OCI-M1 (cell line): ENCODE results near the gene SPTBN1.

Experiments
- DNase-seq: peaks from one replicate; lab custom pipeline; 2025; lab: John Stamatoyannopoulos, UW

The SPTBN1 gene

DNA sequence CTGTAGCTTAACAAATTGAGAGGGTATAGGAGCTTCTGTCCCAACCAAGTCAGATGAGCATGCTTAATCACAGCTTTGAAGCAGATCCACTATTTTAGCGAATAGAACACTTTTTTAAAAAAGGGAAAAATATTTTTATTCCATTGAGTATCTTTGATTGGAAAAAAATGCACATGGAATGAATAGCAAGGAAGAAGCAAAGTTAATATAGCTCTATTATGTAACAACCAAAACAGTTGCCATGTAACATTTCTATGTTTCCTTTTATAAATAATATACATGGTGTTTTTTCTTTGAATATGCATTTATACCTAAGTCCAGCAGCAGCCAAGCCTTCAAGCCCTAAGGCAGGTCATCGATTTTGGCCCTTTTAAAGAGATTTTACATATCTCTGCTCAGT is 21.4 kb upstream of the SPTBN1 start:
- DNase-seq: no peak

DNA sequence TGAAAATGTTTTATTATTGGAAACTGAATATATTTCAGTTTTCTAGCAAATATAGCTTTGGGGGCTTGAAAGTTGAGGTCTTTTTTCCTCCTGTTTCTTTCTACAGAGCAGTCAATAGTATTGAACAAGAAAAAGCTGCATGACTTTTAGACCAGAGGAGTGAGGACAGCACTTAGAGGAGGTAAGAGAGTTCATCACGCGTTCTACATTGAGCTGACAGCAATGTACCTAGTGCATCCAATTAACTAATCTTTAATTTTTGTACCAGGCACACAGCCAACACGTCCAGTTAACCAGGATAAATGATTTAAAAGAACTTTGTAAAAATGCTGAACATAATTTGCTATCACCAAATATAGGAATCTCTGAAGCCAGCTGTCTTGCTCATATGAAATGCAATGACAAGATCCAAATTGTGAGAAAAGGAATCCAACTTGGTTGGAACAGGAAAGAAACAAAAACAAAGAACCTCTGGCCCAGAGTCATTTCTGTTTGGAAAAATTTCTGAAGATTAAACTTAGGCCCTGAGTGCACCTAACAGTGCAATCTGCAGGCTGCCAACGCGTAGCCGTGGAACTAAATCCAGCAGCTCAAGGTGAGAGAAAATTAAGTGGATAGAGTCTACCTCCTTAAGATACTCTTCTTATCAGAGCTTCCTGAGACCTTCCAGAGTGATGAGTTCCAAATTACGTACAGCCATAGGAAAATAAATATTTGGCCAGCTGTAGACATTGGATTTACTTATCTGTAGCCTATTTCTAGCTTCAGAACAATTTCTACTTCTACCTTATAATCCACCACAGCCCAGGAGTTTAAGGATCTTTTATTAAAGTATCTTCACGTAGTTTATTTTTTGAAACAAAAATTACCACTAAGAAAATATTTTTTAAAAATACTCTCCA is 20.6 kb upstream of the SPTBN1 start:
- DNase-seq: no peak

DNA sequence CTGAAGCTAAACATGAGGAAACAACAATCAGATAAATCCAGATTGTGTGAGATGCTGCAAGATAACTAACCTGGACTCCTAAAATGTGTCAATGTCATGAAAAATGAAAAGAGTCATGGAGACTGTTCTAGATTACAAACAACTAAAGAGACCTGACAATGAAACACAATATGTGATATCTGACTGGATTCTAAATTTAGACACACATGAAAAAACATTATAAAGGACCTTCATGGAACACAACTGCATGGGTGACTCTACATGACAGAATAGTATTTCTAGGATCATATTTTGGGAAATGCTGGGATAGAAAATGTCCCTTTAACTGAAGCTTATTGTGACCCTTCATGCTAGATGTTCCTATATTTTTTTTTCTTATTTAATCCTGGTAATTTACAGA is 18.5 kb upstream of the SPTBN1 start:
- DNase-seq: no peak

DNA sequence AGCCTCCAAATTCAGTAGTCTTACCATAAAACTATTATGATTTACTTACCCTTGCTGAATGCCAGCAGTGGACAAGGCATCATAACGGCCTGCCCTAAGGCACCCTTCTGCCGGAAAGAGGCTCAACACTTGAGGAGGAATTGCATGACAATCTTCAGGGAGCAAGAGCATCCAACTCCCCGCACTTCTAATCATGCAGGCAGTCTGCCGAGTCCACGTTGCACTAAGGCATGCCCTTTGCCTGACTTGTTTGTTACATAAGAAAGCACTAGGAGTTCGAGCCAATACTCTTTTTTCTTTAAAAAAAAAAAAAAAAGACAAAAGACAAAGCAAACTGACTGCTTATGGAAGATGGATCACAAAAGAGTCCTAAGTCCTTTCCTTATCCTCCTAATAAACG is 17.9 kb upstream of the SPTBN1 start:
- no peak for DNase-seq

DNA sequence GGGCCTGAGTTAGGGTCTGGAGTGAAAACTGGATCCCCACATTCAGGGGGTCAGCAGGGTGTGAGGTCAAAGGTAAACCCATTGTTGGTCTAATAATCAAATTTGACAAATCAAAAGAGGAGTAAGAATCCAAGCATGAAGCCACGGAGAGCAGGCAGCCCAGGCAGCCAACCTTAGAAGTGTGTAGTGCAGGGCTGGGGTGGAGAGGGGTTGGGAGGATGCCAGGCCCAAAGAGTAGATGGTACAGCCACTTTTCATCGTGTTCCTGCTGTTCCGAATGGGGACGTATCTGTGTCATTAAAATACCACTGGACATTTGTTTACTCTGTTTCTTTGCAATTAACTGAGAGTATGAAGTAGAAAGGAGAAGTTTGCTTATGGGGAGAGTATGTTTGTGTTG is 16.5 kb upstream of the SPTBN1 start:
- DNase-seq: no peak

DNA sequence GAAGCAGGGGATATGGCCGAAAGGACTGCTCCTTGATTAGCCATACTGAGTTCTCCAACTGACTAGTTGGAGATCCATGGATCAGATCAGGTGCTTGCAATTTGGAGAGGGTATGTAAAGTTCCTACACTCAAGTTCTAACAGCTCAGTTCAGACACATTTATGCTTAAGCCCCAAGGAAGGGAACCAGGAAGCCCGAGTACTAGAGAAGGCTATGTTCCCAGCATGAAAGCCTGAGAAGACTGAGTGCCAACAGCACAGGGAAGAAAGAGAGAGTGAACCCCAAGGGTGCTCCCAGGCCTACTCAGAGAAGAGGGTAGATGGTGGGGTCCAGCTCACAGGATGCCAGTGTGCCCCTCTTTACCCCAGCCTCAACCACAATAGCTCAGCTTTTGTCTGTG is 16.1 kb upstream of the SPTBN1 start:
- DNase-seq: no peak

DNA sequence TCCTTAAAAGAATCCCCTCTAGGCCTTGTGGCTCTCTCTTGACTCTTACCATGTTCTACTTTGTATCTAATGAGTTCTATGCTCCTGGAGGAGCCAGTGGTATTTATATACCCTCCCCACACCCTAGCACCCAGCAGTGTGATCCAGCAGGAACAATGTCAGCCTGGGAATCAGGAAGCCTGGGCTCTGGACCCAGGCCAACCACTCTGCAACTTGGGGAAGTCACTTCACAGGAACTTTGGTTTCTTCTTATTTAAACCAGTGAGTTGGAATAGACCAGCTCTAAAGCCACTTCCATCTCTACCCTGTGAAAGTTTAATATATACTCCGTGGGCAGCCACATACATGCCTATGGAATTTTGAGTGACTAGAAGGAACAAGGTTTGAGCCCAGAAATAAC is 11.6 kb upstream of the SPTBN1 start:
- DNase-seq: no peak

DNA sequence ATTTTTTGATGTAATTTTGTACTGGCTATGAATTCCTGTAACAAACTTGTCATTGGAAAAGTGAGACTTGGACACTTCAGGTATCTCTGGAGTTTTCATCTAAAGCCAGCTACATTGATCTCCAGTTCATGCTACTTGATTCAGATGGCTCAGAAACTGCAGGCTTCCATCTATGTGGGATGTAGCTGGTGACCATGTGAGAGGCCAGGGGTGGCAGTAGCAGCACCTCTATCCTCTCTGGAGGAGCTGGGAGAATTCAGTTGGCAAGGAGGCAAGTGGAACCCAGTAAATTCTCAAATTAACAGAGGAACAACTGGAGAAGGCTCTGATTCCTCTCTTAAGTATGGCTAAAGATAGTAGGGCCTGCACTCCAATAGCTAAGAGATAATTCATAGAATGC is 10.0 kb upstream of the SPTBN1 start:
- no peak for DNase-seq

DNA sequence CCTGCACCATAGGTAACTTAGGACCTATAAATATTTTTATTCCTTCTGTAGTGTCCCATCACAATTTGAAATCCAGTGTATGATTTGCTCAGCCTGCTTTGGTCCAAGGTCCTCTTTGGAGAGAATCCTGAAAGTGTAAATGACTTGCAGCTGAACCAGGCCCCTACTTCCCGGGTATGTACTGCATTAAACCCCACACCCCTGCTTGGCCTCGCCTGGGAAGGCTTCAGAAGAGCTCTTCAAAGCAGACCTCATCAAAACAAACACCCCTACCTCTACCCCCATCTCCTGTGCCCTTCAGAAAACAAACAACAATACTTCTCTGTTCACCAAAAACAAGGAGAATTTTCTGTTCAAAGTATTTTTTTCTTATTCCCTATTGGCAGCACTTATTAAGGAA is 9.5 kb upstream of the SPTBN1 start:
- no peak for DNase-seq

DNA sequence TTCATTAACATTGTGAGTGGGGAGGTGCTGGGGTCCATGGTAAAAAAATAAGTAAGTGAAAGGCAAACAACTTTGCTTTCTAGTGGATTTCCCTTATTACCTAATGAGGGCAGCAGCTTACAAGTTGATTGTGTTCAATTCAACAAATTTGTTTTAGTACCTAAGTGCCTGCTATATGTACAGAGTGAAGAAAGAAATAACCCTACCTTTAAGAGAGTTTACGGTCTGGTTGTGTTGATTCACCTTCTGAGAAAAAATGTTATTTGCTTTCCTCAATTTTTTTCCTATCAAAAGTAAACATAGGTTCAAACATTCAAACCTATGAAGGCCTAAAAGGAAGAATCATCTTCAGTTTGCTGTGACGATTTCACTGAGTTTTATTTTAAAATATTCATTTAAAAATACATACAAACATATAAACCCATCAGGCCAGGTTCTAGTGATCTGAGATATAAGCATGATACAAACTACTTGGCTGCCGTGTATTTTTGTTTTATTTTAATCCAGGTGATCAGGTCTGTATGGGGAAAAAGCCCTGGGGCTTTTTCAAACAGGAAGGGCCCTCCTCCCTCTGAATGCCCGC is 1.5 kb upstream of the SPTBN1 start:
- no peak for DNase-seq

DNA sequence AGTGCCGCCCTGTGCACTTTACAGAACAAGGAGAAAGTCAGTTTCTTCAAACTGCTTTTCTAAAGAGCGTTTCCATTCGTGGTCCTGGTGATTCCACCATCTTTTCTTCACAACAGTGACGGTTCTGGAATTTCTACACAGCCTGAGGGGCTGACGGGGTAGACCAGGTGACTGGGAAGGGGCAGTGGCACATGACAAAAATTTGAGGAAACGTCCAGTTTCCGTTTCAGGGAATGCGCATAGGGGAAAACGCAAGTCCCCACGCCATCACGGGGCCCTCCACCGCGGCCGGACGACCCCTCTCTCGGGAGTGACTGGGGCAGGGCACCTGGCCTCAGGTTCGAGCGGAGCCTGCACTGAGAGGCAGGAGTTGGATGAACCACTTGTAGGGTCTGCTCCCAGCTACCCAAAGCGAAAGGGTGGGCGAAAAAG is 980 bp upstream of the SPTBN1 start:
- DNase-seq: no peak

DNA sequence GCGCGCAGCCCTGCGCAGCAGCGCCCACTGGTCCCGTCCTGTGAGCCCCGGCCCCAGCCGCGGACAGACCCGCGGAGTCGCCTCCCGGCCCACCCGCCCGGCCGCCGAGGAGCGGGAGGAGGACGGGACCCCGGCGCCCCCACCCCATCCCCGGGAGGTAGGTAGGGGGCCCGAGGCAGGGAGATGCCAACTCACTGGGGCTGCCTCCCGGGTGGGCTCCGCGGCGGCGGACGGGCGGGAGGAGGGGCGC is 160 bp downstream of the SPTBN1 start:
- no peak for DNase-seq

DNA sequence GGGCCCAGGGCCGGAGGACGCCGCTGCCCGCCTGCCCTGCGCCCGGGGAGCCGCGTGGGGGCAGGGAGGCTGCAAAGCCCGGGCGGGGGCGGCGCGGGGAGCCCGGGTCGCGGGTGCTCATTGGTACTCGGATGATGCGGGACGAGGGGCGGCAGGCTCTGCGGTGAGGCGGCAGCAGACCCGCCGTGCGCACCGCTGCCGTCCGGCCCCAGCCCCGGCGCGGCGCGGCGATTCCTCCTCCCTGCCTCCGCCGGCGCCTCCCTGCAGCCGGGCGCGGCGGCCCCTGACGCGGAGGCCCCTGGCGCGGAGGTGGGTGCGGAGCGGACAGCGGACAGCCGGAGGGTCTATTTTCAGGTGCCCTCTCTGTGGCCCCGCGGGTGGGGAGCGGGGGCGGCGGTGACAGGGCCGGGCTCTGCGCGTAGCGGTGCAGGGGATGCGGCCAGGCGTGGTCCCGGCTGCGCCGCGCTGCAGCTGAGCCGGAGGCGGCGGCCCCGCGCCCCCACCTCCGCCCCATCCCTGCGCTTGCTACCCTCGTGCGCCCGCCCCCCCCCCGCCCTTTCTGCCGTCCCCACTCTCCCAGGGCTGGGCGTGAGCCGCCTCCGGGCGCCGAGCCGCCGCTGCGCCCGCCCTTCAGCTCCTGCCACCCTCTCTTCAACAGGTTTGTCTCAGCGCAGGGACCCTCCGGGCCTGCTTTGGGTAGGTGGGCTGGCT is 640 bp downstream of the SPTBN1 start:
- DNase-seq: no peak

DNA sequence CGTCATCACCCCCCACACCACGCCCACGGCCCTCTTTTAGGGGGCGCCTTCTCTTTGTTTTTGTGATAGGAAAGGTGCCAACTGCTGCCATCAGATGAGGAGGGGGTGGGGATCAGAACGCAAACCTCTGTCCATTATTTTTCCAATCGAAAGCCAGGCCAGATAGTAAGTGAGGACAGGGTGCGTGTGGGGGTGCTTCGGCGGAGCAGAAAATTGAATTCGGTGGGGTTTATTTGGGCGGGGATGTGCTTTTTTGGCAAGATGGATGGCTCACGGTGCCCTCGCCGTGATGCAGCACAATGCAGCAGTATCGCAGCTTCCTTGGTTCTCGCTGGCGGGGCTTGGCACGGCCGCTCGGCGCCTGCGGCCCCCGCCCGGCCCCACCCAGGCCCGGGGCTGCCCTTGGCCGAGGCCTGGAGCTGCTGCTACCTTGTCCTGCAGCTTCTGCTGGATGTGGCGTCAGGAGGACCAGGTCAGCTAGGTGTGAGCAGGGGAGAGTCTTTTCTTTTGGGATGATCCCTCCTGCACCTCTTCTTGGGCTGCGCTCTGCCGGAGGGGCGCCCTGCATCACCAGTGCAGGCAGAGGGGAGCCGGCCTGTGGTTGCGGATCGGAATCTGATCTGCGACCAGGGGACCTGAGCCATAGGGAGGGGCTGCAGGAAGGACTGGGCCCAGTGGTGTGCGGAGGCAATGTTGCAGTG is 1.3 kb downstream of the SPTBN1 start:
- DNase-seq: no peak

DNA sequence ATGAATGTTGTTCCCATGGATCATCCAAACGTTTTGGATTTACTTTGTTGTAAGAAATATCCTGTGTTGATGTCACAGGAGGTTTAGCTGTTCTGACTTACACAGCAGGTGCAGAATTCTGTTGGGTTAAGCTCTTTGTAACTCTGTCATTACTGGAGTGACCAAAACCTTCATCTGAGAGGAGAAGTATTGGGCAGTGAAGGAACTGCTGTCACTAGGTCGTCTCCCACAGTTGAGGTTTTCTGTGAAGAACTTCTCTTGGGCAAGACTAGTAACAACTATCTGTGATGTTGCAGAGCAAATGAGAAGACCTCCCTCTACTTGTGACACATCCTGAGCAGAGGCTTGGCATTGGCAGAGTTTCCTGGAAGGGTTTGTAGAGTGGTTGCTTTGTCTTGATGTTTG is 2.9 kb downstream of the SPTBN1 start:
- DNase-seq: no peak

DNA sequence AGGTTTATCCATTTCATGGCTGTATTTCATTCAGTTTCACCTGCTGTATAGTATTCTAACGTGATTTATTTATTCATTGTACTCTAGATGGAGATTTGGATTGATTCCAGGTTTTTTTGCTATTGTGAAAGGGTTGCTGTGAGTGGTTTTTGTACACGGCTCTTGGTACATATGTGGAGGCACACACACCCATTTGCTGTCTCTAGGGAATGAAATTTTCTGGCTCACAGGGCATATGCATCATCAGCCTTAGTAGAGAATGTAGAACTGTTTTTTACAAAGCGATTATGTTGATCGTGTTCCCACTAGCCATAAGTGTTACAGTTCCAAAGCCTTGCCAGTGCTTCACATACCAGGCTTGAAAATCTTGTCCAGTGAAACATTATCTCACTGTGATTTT is 5.1 kb downstream of the SPTBN1 start:
- no peak for DNase-seq

DNA sequence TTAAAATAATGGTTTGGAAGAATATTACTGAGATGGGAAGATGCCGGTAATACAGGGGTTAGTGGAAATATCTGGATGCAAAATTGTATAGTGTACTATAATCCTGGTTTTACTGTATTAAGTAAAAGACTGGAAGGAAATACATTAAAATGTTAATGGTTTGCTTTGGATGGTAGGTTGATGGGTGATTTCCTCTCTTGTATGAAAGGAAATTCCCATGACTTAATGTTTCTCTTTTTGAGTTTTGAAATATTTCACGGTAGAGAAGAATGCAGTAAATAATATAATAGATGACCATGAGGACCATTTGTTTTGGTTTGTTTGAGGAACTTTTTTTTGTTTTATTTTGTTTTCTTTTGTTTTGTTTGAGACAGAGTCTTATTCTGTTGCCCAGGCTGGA is 8.2 kb downstream of the SPTBN1 start:
- DNase-seq: no peak

DNA sequence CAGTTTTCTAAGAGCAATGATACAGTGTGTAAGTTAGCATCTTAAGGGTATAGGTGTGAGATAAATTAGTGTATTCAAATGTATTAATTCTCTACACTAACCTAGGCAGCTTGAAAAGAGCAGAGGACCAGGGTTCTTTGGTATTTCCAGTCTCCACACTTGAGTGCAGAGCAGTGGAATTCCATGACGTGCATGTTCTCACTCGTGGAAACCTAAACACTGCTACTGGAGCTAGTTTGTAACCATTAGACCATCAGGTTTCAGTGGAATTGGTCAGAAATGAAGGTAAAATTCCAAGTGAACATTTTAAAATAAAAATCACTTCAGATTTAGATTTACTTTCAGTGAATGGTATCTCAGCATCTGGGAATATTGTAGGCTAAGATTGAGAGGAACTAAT is 9.0 kb downstream of the SPTBN1 start:
- no peak for DNase-seq

DNA sequence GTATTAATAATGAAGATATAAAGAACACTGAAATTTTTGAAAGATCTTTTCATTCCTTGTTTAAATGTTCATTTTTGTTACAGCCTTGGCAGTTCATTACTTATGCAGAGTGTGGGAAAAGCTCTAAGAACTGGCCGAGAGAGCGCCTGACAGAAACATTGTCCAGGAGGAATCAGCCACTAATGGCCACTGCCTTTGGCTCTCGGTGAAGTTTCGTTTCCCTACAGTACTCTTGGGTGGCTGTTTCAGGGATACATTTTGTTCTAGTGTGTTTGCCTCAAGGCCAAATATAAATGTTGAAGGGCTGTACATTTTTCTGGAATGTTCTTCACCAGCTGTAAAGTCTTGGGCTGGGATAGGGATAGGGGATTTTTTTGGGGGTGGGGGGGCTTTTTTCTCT is 10.7 kb downstream of the SPTBN1 start:
- DNase-seq: no peak

DNA sequence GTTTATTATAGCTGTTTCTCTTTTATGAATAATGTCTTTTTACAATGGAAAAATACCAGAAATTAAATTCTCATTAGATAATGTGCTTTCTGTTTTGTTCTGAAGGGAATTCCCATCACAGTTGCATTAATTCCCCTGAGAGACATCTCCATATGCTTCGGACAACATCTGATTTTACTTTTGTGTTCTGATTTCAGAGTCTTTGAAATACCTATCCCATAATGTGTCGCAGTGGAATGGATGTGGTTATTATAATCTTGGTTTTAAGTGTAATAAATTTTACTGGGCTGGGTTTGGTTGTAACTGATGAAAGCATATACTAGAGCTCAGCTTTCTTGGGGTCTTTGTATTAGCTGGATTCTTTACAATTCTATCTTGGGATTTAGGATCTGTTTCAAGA is 12.5 kb downstream of the SPTBN1 start:
- DNase-seq: no peak

DNA sequence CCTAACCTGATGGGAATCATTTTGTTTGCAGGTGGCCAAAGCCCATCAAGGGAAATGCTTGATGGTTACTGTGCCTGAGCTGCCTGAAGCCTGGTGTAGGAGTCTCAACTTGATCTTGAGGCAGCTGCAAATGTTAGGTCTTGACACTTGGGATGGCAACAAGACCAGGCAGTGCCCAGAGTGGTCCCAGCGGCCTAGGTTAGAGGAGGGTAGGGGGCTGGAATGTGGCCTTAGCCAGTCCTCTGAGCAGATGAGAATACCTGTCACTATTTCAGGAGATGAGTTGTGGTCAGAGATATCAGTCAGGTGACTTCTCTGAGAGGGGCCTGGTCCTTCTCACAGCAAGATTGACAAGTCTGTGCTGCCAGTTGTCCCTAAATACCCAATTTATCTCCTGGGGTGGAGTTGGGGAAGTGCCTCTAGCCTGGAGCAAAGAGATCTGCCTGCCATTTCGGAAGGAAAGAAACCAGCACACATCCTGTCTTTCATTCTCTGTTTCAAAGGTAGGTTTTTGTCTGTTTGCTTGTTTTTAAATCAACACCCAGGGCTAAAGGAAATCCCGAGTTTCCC is 13.4 kb downstream of the SPTBN1 start:
- no peak for DNase-seq

DNA sequence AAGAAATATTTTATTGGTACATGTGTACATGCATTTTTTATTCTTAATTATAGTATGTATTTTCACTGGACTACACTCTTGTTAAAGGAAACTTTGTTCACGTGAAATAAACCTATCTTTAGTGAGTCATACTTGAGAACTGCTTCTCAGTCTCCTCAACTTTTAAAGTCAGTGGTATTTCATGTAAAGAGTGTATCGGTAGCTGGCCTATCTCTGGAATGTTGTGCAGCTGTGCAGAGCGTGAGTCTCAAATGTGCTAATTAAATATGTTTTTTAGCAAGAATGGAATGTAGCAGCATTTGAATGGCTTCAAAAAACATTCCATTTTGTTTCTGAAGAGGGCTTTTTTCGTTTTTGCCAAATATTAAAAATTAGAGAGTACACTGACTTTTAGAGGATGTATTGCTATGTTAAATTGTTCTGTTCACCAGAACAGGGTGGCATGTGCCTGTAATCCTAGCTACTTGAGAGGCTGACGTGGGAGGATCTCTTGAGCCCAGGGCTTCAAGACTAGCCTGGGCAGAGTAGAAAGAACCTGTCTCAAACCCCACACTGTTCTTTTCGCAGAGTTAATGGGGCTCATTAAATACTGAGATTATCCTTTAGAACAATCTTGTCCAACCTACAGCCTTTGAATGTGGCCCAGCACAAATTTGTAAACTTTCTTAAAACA is 14.3 kb downstream of the SPTBN1 start:
- DNase-seq: no peak
